CD14-positive monocyte (primary cell): ENCODE results near the gene CCDC106. TPM values are rescaled to one million over a fixed set of nuclear protein-coding genes. Genes with fewer than 3 reads are reported as not detected.

Experiments
- DNase-seq, 3 donors: peaks; one replicate each; pipeline ENCODE4 v3.0.0-alpha.2; 2011 to 2022
- H2AFZ ChIP-seq: 2 replicates; pipeline ENCODE4 v1.6.0; 2012; ENCODE audit warnings: mild to moderate bottlenecking, low read depth, low read length, inconsistent platforms; ENCODE audit not compliant: insufficient read depth, poor library complexity, severe bottlenecking
- H3K27ac ChIP-seq, 2 donors: 1 replicate in 1 of 2; 2 replicates in 1 of 2; pipeline ENCODE4 v1.5.1; 2012 to 2013; ENCODE audit warnings: low read length in 2 of 2, control low read depth in 1 of 2, inconsistent platforms in 1 of 2, low read depth in 1 of 2, mild to moderate bottlenecking in 1 of 2
- H3K27me3 ChIP-seq, 2 donors: one replicate each; pipeline versions ENCODE4 v1.6.0 to v1.6.1; 2011 to 2013; ENCODE audit warnings: low read length in 2 of 2; ENCODE audit not compliant: control insufficient read depth in 2 of 2, insufficient read depth in 2 of 2
- H3K36me3 ChIP-seq, 2 donors: replicated peaks in 1 of 2; 1 replicate in 1 of 2; 2 replicates in 1 of 2; pipeline versions ENCODE4 v1.5.1 to v1.6.1; 2012 to 2013; ENCODE audit warnings: low read length in 2 of 2, control low read depth in 1 of 2, inconsistent platforms in 1 of 2, mild to moderate bottlenecking in 1 of 2; ENCODE audit not compliant: insufficient read depth in 2 of 2, control insufficient read depth in 1 of 2
- H3K4me1 ChIP-seq, 2 donors: 1 replicate in 1 of 2; 2 replicates in 1 of 2; pipeline versions ENCODE4 v1.5.1 to v1.6.1; 2012 to 2013; ENCODE audit warnings: low read length in 2 of 2, control low read depth in 1 of 2, inconsistent platforms in 1 of 2, mild to moderate bottlenecking in 1 of 2, moderate library complexity in 1 of 2; ENCODE audit not compliant: insufficient read depth in 2 of 2, control insufficient read depth in 1 of 2
- H3K4me2 ChIP-seq: replicated peaks from 2 replicates; pipeline ENCODE3; 2012; ENCODE audit warnings: low read length, moderate library complexity, mild to moderate bottlenecking; ENCODE audit not compliant: poor library complexity, severe bottlenecking; ENCODE audit errors: extremely low read depth
- H3K4me3 ChIP-seq, 3 experiments: fragments of 200-600 bp in 1 of 3; sonication (generic) in 1 of 3; replicated peaks in 1 of 3; 1 replicate in 2 of 3; 2 replicates in 1 of 3; pipeline ENCODE4 v1.5.1; 2011 to 2013; ENCODE audit warnings: low read length in 3 of 3, mild to moderate bottlenecking in 3 of 3, control low read depth in 2 of 3, low read depth in 2 of 3, inconsistent platforms in 1 of 3, moderate library complexity in 1 of 3
- H3K79me2 ChIP-seq: 2 replicates; pipeline ENCODE4 v1.6.0; 2012; ENCODE audit warnings: mild to moderate bottlenecking, control low read depth, inconsistent platforms, low read length, moderate library complexity; ENCODE audit not compliant: insufficient read depth
- H3K9ac ChIP-seq: 2 replicates; pipeline ENCODE4 v1.6.0; 2017; ENCODE audit warnings: low read length, mild to moderate bottlenecking; ENCODE audit not compliant: insufficient read depth, poor library complexity, severe bottlenecking
- H3K9me3 ChIP-seq, 2 donors: replicated peaks in 1 of 2; 1 replicate in 1 of 2; 2 replicates in 1 of 2; pipeline versions ENCODE4 v1.5.1 to v1.6.1; 2012 to 2013; ENCODE audit warnings: low read length in 2 of 2, control low read depth in 1 of 2; ENCODE audit not compliant: control insufficient read depth in 1 of 2, insufficient read depth in 1 of 2
- H4K20me1 ChIP-seq: 2 replicates; pipeline ENCODE4 v1.6.0; 2012; ENCODE audit warnings: mild to moderate bottlenecking, low read length, control low read depth, moderate library complexity; ENCODE audit not compliant: insufficient read depth
- H3K27ac Mint-ChIP-seq, 7 donors: one replicate each; pipeline ENCODE4 v1.8.0; 2020; ENCODE audit warnings: mild to moderate bottlenecking in 7 of 7, mixed read lengths in 7 of 7, moderate library complexity in 6 of 7, inconsistent platforms in 2 of 7
- H3K27me3 Mint-ChIP-seq, 3 donors: one replicate each; pipeline ENCODE4 v1.8.0; 2021 to 2022; ENCODE audit warnings: low read depth in 3 of 3, mild to moderate bottlenecking in 3 of 3, mixed read lengths in 3 of 3, moderate library complexity in 3 of 3, inconsistent platforms in 1 of 3
- H3K36me3 Mint-ChIP-seq, 2 donors: one replicate each; pipeline ENCODE4 v1.8.0; 2020; ENCODE audit warnings: mixed read lengths in 2 of 2, inconsistent platforms in 1 of 2, mild to moderate bottlenecking in 1 of 2
- H3K4me1 Mint-ChIP-seq: one replicate; pipeline ENCODE4 v1.8.0; 2020; ENCODE audit warnings: mild to moderate bottlenecking, mixed read lengths
- H3K4me3 Mint-ChIP-seq, 2 donors: one replicate each; pipeline ENCODE4 v1.8.0; 2020; ENCODE audit warnings: mild to moderate bottlenecking in 2 of 2, mixed read lengths in 2 of 2, moderate library complexity in 1 of 2
- H3K9me3 Mint-ChIP-seq, 7 donors: one replicate each; pipeline ENCODE4 v1.8.0; 2020 to 2022; ENCODE audit warnings: mixed read lengths in 7 of 7, mild to moderate bottlenecking in 6 of 7, moderate library complexity in 6 of 7, inconsistent platforms in 2 of 7
- WGBS: methylation state at CpG from one replicate; pipeline ENCODE4 v1.1.5; 2013; ENCODE audit warnings: missing lambda C conversion rate; ENCODE audit not compliant: insufficient coverage; 5-methylcytosine and 5-hydroxymethylcytosine counted together
- intact Hi-C, 2 donors: fragments of 100-400 bp; cut with micrococcal nuclease; formaldehyde crosslinking; loops; one replicate each; pipeline versions ENCODE4 v1.15.0 to v1.15.1; 2023
- polyA plus RNA-seq, 3 donors: library from polyadenylated mRNA; depleted of rRNA in 1 of 3; unstranded in 2 of 3; stranded (reverse) in 1 of 3; fragments of 300-500 nt in 2 of 3; fragments of >200 nt in 1 of 3; fragmentation: Illumina TruSeq in 2 of 3; gene quantifications; 1 replicate in 2 of 3; 2 replicates in 1 of 3; pipeline ENCODE4 v1.2.3, GENCODE V29; 2012 to 2021
- TF ChIP-seq, protein P1 (sequence below): fragments of 200-600 bp; IDR thresholded peaks from one replicate; pipeline ENCODE4 v1.8.0; 2022; ENCODE audit warnings: antibody characterized with exemption, mild to moderate bottlenecking

CCDC106 gene
- polyA plus RNA-seq, 3 donors = 0.74 to 2.4 (median 1.2) TPM

DNA sequence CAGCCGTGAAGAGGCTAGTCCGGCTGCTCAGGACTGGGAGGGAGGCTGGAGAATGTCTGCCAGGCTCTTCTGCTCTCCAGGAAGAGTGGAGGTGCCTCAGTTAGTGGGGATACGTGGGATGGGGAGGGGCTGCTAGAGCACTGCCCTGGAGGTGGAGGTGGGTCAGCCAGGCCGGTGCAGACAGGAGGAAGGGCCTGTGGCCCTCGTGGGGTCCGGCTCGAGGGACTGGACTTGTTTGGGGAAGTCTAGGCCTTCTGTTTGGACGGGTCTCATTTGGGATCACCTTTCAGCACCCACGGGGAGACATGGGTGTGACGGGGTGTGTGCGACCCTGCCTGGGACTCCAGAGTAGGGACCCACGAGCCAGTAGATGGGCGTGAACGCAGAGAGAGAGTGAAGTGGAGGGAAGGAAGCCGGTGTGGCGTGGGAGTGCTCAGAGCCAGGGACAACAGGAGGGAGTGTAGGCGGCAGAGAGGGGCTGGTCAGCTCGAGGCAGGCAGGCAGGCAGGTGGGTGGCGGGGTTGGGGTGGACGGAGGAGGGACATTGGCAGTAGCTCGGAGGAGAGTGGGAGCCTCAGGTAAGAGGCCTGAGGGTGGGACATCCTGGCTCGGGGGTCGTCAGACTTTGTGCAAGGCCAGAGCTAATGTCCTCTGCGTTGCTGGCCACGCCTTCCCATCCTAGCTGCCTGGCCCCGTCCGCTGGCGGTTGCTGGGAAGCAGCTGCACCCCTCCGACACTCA, 38.5 kb downstream of the CCDC106 start:
- peaks cover 86 to 94% of the 10 kb centered on the region in 2 donors for H3K36me3 ChIP-seq
- H3K4me1 Mint-ChIP-seq = peaks cover 2% of the 10 kb centered on the region
- no peak overlapping the region for H2AFZ ChIP-seq
- H3K27me3 Mint-ChIP-seq = no peaks in the 10 kb centered on the region
- no peak overlapping the region for H3K4me2 ChIP-seq
- H3K36me3 Mint-ChIP-seq = peaks cover 66 to 95% of the 10 kb centered on the region in 2 donors
- peaks cover 96% of the 10 kb centered on the region for H4K20me1 ChIP-seq
- H3K4me3 ChIP-seq = no peak overlapping the region
- H3K27ac ChIP-seq = peak overlapping the region in 1 of 2 donors; percentile 14
- no peaks in the 10 kb centered on the region for H3K4me1 ChIP-seq
- H3K9ac ChIP-seq = no peak overlapping the region
- H3K79me2 ChIP-seq = peaks cover 66% of the 10 kb centered on the region
- 96% methylated on average over 27 of the region's 29 CpGs for WGBS
- H3K9me3 ChIP-seq = no peaks in the 10 kb centered on the region
- H3K27me3 ChIP-seq = no peaks in the 10 kb centered on the region
- peak overlapping the region in 5 of 7 donors; percentile 19 to 84 (median 72) for H3K27ac Mint-ChIP-seq
- no peaks in the 10 kb centered on the region for H3K9me3 Mint-ChIP-seq
- no peak for DNase-seq
- TF ChIP-seq, protein P1, sequence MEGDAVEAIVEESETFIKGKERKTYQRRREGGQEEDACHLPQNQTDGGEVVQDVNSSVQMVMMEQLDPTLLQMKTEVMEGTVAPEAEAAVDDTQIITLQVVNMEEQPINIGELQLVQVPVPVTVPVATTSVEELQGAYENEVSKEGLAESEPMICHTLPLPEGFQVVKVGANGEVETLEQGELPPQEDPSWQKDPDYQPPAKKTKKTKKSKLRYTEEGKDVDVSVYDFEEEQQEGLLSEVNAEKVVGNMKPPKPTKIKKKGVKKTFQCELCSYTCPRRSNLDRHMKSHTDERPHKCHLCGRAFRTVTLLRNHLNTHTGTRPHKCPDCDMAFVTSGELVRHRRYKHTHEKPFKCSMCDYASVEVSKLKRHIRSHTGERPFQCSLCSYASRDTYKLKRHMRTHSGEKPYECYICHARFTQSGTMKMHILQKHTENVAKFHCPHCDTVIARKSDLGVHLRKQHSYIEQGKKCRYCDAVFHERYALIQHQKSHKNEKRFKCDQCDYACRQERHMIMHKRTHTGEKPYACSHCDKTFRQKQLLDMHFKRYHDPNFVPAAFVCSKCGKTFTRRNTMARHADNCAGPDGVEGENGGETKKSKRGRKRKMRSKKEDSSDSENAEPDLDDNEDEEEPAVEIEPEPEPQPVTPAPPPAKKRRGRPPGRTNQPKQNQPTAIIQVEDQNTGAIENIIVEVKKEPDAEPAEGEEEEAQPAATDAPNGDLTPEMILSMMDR = no peak
- no peak overlapping the region for H3K4me3 Mint-ChIP-seq
- intact Hi-C loops = no loop called here

DNA sequence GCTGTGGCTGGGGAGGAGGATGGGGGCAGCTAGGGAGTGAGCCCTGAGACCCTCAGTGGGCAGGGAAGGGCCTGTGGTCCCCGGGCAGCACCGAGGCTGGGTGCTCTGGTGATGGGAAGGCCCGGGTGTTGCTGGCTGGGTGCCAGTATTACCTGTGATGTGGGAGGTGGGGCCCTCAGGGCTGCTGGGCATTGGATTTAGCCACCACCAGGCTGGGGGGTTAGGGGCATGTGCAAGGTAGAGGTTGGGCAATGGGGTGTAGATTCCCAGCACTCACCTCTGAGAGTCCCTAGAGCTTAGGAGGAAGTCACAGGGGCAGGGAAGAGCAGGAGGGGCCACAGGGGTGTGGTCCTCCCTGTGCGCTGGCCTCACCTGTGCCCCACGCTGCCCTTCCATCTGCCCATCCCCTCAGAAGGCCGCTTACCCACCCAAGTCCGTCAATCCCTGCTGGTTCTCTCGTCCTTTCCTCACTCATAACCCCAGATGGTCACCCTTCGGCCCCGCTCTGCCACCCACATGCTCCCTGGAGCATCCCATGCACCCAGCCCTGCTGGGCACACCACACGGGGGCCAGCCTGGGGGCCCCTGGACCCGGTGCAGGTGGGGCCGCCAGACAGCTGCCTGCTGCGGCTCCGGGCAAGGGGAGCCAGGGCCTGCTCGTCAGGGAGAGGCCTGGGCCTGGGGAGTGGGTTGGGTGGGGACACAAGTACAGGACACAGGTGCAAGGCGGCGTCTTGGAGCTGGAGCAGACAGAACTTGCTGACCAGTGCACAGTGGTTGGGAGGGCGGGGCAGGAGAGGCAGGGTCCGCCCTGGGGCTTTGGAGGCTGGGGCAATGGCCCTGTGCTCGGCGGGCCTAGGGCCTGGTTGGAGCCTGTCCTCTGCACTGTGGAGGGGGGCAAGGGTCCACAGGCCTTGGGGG, 39.5 kb downstream of the CCDC106 start:
- no peaks in the 10 kb centered on the region for H3K27me3 Mint-ChIP-seq
- H3K9me3 Mint-ChIP-seq = no peaks in the 10 kb centered on the region
- 96% methylated on average over 17 of the region's 22 CpGs for WGBS
- H3K36me3 Mint-ChIP-seq = peaks cover 66 to 95% of the 10 kb centered on the region in 2 donors
- peak overlapping the region; percentile 8 for H3K9ac ChIP-seq
- no peak for DNase-seq
- no peak overlapping the region for H2AFZ ChIP-seq
- no peak overlapping the region for H3K27ac ChIP-seq
- intact Hi-C loops = no loop called here
- no peak overlapping the region for H3K4me3 ChIP-seq
- peak overlapping the region in 4 of 7 donors; percentile 46 to 60 (median 50) for H3K27ac Mint-ChIP-seq
- TF ChIP-seq, protein P1 = no peak
- peaks cover 83 to 94% of the 10 kb centered on the region in 2 donors for H3K36me3 ChIP-seq
- H3K4me1 ChIP-seq = no peaks in the 10 kb centered on the region
- H3K27me3 ChIP-seq = no peaks in the 10 kb centered on the region
- H3K4me1 Mint-ChIP-seq = peaks cover 2% of the 10 kb centered on the region
- no peaks in the 10 kb centered on the region for H3K9me3 ChIP-seq
- H4K20me1 ChIP-seq = peaks cover 96% of the 10 kb centered on the region
- H3K79me2 ChIP-seq = peaks cover 56% of the 10 kb centered on the region
- no peak overlapping the region for H3K4me3 Mint-ChIP-seq
- H3K4me2 ChIP-seq = no peak overlapping the region
